ENCODE data around the gene CFAP100. TPM values are rescaled to one million over a fixed set of nuclear protein-coding genes. Genes with fewer than 3 reads are reported as not detected.

Gene CFAP100
- total RNA-seq, 4 donors from 2014 or later: 0.98 to 2.8 TPM; not detected in 2

DNA sequence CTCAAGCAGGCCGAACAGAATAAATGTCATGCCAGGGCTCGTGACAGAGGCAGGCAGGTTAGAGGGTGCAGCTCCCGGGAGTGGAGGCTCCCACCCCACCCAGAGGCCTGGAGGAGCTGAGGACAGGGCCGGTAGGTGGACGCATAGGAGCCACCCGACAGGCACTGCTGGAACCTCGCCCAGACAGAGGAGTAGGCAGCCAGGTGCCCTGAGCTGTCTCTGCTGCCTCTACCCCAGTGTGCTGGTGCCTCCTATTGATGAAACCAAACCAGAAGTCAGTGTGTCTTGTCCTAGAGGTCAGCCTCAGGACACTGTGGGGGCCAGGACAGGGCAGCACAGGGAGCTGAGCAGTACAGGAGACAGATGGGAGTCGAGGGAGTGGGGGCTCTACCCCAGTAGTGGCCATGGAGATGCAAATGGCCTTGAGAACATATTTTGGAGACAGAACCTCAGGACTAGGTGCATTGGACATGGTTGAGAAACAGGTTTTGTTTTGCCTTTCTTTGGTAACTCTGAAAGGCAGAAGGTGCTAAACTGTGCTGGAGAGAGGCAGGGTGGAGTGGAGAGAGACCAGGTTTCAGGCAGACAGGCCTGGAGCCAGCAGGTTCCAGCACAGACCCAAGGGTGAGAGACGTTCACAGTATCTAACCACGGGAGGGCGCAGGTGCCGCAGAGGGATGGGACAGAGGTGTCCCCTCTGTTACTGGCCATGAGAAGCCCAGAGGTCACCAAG, 22.1 kb upstream of the CFAP100 start:
- Histone ChIP-seq H3K4me3 (no peak overlapping the region), H3K27ac (no peak overlapping the region), H3K27me3 (no peaks in the 10 kb centered on the region), H3K9me3 (no peaks in the 10 kb centered on the region), H3K36me3 (no peaks in the 10 kb centered on the region), H3K4me1 (peaks cover 0 to 3% of the 10 kb centered on the region in 2 donors)
- DNase-seq: no peak
- intact Hi-C loops (cut with DNase I; ENCODE audit: low total_unique reads): no loop called here
- TF ChIP-seq POLR2A (IDR thresholded peaks at IDR 0.05) (no peak), CTCF (IDR thresholded peaks at IDR 0.05) (no peak)

DNA sequence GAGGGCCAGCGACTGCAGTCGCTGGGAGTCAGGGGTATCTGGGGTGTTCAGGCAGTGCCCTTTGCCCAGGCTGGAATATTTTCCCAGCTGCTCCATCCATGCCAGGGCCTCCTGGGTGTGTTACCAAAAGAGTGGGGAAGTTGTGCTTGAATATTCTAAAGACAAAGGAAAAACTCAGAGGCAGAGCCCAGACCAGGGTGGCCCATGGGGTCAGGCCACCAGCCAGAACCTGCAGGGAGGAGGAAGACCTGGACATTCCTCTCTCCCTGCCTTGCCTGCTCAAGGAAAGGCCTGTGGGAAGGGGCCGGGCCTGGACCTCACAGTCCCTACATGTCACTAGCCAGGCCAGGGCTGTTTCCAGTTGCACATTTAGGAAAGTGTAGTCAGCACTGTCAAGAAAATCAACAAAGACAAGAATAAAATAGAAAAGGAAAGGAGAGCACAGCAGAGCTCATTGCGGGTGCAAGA, 21.5 kb upstream of the CFAP100 start:
- Histone ChIP-seq H3K36me3 (no peaks in the 10 kb centered on the region), H3K4me1 (peaks cover 0 to 3% of the 10 kb centered on the region in 2 donors), H3K27ac (no peak overlapping the region), H3K27me3 (no peaks in the 10 kb centered on the region), H3K4me3 (no peak overlapping the region), H3K9me3 (no peaks in the 10 kb centered on the region)
- no peak for DNase-seq
- intact Hi-C loops (cut with DNase I; ENCODE audit: low total_unique reads): no loop called here
- TF ChIP-seq POLR2A (IDR thresholded peaks at IDR 0.05) (no peak), CTCF (IDR thresholded peaks at IDR 0.05) (no peak)

DNA sequence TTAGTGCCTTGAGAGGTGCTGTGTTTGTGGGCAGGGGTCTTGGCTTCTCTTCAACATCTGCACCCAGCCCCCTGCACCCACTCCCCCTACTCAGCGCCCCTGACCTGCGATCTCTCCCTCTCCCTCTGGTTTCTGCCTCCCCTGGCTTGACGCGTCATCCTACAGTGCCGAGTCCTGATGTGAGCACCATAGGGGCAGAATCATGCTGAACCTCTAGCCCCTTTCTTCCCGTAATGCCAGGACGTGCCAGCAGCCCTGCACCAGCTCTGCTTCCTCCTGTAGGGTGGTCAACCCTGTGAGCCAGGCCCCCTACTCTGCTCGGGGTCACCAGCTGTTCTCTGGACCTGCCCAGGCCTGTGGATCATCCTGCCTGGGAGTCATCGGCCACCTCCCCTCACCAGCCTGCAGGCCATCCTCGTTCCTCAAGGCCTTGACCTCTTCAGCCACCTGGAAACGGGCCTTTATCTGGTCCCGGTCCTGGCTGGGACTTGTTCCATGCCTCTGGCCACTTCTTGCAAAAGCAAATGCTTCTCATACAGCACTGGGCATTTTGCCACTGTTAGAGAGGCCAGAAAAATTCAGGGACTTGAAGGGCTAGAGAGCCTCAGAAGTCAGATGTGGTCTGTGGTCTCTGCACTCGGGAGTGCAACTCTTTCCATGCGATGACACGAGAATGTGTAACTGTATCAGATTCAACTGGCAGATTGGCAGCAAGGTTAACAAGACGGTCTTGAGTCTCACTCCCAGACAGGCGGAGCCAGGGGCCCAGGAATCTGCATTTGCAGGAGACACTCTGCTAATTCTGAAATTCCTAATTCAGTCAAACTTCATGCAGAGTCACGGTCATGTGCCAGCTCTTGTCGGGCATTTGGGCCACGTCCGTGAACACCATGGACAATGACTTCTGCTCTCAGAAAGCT, 20.8 kb upstream of the CFAP100 start:
- Histone ChIP-seq H3K27ac (no peak overlapping the region), H3K9me3 (no peaks in the 10 kb centered on the region), H3K4me1 (peaks cover 0 to 3% of the 10 kb centered on the region in 2 donors), H3K4me3 (no peak overlapping the region), H3K27me3 (no peaks in the 10 kb centered on the region), H3K36me3 (no peaks in the 10 kb centered on the region)
- DNase-seq: no peak
- no peak for TF ChIP-seq POLR2A (IDR thresholded peaks at IDR 0.05)
- TF ChIP-seq CTCF (IDR thresholded peaks at IDR 0.05): no peak
- intact Hi-C loops (cut with DNase I; ENCODE audit: low total_unique reads): no loop called here

DNA sequence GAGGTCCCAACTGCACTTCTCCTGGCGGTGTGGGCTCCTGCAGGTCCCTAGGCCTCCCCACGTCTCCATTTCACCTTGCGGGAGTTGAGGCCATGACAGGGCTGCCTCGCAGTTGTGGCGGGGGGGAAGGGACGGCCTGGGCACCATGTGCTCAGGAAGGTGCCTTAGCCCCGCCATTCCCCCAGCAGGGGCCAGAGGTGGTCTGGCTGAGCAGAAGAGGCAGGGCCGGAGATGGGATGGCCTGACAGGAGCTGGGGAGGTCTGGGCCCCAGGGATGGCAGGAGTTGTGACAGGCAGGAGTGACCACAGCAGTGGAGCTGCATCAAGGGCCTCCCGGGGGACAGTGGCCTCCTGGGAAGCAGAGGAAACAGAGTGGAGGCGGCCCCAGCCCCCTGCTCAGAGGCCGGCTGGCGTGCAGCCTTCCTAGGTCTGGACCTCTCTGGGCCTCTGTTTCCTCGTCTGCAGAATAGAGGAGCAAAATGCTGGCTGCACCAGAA, 18.8 kb upstream of the CFAP100 start:
- no peak overlapping the region for H3K4me3 ChIP-seq
- H3K36me3 ChIP-seq: no peaks in the 10 kb centered on the region
- DNase-seq: no peak
- no peaks in the 10 kb centered on the region for H3K9me3 ChIP-seq
- intact Hi-C loops (cut with DNase I; ENCODE audit: low total_unique reads): no loop called here
- H3K27ac ChIP-seq: peak overlapping the region in 1 of 2 donors; percentile 9
- no peaks in the 10 kb centered on the region for H3K27me3 ChIP-seq
- H3K4me1 ChIP-seq: peaks cover 0 to 3% of the 10 kb centered on the region in 2 donors
- TF ChIP-seq POLR2A (IDR thresholded peaks at IDR 0.05): no peak
- TF ChIP-seq CTCF (IDR thresholded peaks at IDR 0.05): no peak
